Hindlimb muscle (tissue), 1 donor: ENCODE data around the gene HRH2. TPM values are rescaled to one million over a fixed set of nuclear protein-coding genes. Genes with fewer than 3 reads are reported as not detected.

ENCODE experiments used
- DNase-seq: peaks from one replicate; pipeline ENCODE4 v3.0.0-alpha.2; 2013
- polyA plus RNA-seq: library from polyadenylated mRNA; unstranded; fragments of 120-200 nt; gene quantifications from one replicate; pipeline ENCODE4 v1.2.1, GENCODE V29; 2013; ENCODE audit not compliant: insufficient read length

The HRH2 gene
- polyA plus RNA-seq, 1 donor = 0.94 TPM

DNA sequence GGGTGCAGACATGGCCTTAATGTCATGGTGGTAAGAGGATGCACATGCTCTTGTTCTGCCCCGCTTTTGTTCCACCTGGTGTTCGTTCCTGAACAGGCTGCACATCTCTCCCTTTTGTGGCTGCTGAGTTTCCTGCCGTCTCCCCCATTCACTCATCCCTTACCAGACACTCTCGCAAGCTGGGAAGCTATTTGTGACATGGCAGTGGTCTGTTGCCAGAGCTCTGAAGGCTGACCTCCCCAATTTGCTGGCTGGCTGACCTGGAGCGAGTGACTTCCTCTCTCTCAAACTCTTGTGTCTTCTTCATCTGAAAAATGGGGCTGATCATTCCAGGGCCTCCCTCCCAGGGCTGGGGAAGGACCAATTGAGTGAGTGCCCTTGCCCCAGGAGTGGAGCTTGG is 35.9 kb downstream of the HRH2 start:
- DNase-seq = no peak

DNA sequence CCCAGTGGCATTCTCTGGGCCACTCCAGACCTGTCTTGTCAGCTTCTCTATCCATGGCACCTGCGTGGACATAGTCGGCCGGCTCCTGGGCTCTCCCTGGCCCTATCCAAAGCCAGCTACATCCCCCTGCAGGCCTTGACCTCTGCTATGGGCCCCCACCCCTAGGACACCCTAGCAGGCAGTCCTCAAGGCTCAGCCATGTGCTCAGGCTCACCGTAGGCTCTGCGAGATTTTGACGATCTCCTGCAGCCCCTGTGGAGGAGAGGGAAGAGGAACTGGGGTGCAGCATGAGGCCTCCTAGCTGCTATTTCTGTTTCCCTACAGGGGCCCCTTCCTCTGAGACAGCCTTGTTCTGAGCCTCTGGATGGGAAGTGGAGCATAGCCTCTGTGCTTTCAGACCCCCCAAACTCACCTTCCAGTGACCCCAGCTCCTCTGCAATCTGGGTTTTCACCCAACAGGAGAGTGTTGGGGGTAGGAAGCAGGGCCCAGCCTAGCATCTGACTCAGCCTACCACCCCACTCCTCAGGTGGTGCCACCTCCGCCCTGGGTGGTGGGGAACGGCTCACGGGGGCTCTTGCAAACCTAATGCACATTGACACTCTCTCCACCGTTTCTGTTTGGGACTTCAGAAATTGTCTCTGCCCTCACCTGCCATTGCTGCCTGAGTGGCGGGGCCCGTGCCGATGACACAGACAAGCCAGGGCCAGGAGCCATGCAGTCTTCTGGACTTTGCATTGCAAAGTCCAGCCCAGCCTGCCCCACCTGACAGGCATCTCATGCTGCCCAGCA is 36.7 kb downstream of the HRH2 start:
- no peak for DNase-seq

DNA sequence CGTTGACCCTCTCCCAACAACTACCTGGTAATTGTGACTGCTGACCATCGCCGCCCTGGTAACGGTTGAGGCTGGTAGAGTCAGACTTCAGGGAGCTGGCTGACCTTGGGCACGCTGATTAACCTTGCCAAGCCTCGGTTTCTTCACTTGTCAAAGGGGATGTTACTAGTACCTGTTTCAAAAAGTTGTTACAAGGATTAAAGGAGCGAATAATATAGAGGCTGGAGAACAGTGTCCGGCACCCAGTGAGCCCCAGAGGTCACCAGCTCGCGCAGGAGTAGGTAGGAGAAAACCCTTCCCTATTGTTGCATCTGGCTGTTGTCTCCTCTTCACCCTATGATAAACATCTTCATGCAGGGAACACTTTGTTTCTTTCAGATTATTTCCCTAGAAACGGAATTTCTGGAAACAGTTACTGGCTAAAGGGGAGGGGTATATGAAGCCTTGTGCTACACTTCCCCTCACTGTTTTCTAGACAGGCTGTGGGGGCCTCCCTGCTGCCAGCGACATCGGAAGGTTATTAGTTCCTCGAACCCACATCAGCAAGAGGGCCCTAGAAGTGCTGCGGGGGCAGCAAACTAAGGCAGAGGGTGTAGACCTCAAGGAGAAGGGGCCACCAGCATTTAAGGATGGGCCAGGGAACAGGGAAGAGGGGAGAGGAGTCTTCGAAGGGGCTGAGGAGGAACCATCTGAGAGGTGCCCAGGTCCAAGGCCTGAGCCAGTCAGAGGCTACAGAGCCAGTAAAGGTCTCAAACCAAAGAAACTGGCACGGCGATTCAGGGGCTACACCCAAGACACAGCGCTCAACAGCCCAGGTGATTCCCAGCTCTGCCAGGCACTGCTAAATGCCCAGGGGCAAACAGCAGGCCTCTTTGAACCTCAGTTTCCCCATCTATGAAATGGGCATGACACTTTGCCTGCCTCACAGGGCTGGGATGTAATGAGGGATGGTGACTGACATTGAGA is 37.6 kb downstream of the HRH2 start:
- DNase-seq = no peak

DNA sequence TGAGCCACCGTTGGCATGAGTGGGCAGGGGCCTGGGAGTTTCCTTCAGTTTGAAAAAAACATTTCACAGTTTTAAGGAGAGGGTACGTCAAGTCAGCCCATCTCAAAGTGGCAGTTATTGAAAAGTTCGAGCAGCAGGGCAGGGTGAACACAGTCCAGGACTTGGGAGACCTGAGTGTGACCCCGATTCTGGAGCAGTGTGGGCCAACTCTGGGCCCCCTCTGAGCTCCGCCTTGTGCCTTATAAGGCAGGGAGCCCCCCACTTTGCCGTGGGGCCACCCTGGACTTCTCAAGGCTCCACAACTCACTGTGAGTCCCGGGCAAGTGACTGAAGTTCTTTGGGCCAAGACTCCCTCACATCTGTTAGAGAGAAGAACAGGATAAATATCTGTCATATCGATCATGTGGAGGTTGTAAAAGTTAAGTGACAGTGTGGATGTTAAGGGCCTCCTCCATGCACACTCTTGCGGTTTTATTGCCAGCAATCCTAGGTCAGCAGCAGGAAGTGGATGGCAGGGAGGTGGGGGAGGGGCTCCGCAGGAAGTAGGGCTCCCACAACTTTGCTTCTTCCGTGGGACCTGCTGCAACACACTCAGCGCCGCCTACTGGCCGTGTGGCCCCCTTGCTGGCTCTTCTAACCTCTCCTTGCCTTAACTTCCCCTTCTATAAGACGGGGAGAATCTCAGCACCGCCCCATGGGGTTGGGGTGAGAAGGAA is 38.4 kb downstream of the HRH2 start:
- peak; percentile 47 for DNase-seq

DNA sequence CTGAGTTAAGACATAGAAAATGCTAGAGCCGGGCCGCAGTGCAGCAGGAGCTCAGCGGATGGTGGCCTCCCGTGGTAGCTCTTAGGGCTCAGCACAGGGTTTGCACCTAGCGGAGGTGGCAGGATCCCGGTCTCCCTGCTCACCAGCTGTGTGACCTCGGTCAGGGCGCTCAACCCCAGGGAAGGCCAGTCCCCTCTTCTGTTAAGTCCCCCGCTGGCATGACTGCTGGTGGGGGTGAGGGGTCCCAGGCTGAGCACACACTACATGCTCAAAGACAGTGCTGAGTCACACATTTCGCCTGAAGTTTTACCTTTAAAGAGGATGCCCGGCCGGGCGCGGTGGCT is 39.0 kb downstream of the HRH2 start:
- DNase-seq = no peak

DNA sequence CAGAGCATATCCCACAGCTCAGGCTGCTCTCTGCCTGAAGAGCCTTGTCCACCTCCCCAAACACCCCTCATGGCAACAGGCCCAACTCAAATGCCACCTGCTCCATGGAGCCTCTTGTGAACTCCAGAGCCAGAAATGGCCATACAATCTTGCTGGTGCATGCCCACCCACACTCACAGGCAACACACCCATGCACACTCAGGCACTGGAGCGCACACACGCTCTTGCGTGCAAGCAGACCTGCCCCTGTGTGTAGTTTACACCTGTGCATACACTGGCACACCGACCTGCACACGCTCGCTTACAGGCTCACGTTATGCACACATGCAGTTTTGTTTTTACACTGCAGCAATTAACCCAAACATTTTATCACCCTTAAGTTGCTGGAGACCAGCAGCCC is 40.0 kb downstream of the HRH2 start:
- no peak for DNase-seq

DNA sequence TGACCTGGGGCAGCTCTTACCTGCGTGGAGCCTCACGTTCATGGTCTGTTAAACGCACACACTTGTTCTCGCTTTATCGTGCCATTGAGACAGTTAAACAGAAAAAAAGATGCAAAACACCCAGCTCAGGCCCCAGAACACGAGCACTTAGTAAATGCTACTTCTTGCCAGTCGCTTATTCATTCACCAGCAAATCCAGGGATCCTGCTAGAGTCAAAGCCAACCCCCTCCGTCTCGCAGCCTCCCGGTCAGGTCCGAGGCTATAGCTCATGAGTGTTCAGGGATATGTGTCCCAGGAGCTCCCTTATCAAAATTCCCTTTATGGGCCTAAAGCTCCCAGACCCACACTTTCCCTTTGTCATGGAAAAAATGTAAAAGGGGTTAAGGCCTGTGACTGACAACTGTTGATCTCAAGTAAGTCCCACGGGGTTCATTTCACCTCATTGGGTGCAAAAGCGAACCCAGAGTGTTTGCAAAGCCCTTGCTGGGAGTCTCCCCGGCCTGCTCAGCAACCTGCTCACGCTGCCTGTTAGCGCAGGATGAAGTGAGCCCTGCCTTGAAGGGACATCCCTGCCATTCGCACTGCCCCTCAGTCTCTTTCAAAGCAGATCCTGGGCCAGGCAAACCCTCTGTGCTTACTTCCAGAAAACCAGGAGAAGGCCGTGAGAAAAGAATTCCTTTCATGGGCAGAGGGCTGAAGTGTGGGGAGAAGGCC is 40.7 kb downstream of the HRH2 start:
- no peak for DNase-seq

DNA sequence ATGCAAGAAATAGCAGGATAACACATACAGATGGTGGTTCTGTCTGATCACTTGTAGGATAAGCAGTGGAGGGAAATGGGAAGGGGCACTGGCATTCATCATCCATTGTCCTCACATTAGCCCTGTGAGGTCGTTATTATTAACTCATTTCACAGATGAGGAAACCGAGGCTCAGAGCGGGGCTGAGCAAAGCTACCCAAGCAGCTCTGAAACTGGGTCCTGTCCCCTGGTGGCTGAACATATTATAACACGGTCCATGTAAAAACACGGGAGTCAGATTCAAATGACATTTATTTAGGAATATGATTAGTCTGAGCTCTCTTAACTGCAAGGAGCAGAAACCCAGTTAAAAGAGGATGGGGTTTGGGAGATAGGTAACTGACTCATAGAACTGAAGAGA is 43.1 kb downstream of the HRH2 start:
- DNase-seq = no peak

DNA sequence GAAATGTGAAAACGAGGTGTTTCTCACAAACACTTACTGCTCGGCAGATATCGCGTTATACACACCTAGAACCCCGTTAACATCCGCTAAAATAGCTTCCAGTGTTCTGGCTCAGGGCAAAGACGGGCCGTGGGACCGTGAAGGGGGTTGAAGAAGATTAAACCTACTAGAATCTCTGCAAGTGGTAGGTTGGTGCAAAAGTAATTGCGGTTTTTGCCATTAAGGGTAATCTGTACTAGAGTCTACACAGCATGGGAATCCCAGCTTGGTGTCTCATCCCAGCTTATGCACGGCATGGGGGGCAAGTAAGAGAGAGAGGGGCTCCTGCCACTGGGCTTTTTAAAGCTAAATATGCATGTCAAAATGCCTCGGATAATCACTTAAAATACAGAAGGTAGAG is 43.9 kb downstream of the HRH2 start:
- DNase-seq = no peak

DNA sequence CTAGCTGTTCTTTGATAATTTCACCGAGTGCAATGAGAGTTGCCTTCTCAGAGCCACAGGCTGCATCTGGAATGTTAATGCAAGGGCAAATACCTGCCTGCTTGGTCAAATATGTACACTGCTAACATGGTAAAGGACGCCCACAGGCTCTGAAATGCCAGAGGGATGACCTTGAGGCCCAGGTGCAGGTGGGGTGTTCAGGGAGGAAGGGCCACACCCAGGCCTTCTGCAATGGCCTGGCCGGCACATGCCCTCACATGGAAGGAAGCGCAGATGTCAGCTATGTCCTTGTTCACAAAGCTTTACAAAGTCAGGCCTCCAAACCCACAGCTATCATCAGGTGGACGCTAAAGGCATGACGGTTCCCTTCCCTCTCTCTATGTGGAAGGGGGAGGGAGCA is 48.6 kb downstream of the HRH2 start:
- DNase-seq = no peak

DNA sequence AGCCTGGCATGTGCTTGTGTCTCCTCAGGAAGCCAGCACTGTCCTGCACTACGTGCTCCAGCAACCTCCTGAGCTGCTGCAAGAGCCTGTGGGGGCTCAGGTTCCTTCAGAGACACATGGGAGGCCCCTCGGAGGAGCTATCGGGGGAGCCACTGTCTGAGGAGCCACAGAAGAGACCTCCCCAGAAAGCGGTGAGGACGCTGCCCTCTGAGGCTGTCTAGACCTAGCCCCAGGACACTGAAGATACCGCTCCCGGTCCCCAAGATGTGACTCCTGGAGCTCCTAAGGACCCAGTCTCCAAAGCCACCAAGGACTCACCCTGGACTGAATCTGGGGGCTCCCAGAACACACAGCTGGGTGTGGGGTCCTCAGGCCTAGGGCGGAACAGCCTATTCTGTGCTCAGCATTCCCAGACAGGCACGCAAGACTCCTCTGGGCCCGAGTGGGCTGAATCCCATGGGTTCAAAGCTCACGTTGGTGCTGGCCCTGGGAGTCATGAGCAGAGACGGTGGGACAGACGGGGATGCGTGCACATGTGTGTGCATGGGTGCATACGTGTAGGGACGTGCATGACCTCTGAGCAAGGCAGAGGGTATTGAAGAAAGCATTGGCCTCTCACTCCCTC is 50.0 kb downstream of the HRH2 start:
- DNase-seq = no peak

DNA sequence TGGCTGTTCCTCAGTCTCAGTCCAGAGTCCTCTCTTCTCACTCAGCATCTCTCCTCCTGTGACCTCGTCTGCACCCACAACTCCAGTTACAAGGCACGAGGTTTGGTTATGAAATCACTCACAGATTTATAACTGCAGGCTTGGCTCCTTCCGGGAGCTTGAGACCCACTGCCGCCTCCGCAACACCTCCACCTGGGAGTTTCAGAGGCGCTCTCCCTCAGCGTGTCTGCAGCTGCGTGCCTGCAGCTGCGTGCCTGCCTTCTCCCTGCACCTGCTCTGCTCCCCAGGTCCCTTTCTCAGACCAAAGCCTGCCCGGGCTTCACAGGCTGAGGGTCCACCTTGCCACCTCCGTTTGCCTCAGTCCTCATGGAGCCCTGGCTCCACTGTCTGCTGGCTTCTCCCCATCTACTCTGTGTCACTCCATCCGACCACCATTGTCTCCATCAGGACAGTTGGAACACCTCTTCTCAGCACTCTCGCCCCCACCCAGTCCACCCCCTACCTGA is 51.5 kb downstream of the HRH2 start:
- no peak for DNase-seq

DNA sequence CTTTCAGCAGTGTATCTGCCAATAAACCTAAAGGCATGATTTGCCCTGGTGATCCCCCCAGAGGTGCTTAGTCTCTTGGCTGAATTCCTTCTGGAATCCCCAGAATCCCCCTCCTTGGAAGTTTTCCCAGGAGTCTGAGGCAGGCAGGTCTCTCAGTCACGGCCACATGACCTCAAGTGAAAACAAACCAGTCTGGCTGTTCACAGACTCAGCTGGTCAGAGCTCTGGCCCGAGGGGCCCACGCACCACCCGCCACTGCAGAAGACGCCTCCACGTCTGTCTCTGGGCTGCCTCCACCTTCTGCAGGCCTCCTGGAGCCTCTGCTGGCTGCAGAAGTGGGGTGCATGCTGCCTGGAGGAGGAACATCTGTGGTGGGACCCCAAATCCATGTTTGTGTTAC is 52.5 kb downstream of the HRH2 start:
- no peak for DNase-seq

DNA sequence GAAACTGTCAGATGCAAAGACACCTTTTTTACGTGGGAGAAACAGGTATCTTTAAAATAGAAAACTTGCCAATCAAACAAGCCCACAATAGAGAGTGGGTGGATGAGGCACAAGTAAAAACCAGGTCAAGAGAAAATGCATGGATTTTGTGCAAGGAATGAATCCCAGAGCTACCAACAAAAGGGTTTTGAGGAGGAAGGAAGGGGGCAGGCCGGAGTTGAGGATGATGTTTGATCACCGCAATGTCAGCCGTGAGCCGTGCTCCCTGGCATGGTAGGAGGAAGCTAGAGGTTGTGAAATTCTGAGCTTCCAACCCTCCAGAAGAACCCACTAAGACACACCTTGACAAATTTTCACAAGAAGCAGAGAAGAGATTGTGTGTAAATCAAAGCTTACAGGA is 53.2 kb downstream of the HRH2 start:
- DNase-seq = no peak

DNA sequence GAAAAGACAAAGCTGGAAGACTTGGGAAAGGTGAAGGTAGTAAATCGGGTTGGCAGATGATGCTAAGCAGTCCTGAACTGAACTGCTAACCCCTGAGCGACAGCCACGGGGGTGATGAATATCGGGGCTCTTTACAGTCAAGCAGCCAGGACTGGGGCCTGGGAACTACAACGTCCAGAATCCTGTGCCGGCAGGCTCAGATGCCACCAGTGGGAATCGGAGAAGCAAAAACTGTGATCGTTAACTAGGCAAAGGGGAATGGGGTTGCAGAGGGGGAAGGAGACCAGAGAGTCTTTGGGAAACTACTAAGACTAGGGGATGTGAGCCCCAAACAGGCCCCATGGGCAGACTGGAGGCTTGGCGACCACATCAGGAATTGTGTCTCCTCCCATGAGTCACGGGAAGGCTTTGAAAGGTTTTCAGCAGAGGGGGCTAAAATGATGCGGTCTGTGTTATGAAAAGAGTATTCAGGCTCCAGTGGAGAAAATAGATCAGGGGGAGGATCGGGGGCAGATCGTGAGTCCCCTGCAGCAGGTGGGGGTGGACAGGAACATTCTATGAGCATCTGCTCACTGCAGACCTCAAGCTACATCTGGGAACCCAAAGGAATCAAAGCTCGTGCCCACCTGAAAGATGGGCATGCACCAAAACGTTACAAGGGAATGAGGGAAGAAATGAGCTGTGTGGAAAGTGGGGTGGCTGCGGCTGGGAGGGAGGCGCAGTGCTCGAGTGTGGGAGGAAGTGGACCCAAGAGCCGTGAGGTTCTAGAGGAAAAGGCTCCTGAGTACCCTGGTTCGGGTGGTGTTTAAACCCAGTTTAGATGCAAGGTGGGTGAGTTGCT is 53.8 kb downstream of the HRH2 start:
- DNase-seq = no peak

DNA sequence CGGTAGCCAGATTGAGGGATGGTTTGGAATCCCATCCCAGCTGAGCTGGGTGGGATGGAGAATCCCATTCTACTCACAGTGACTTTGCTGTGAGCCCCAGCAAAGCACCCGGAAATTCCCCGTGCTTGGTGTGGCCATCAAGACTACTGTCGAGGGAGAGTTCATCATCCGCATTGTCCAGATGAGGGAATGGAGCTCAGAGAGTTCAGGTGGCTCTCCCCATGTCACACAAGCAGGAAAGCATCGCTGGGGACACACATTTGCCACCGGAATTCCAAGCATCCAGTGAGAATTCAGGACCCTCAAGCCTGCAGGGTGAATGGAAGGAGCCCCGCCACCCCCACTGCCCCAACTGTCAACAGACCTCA is 54.4 kb downstream of the HRH2 start:
- DNase-seq = no peak

DNA sequence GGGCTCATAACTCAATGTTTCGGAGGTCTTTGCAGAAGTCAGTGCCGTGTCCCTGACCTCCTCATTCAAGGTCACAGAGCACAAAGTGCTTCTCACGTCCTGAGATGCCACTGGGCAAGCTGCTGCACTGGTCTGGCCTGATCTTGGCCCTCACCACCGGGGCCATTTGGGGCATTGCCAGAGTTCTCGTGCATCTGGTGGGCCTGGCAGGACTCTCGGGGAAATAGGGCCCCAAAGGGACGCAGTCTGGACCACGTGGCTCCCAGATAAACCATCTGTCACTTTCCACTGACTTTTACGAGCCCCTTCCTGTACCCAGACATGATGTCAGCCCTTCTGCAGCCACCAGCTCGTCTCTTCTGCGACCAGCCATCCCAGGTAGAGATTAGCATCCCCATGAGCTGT is 54.8 kb downstream of the HRH2 start:
- DNase-seq = no peak

DNA sequence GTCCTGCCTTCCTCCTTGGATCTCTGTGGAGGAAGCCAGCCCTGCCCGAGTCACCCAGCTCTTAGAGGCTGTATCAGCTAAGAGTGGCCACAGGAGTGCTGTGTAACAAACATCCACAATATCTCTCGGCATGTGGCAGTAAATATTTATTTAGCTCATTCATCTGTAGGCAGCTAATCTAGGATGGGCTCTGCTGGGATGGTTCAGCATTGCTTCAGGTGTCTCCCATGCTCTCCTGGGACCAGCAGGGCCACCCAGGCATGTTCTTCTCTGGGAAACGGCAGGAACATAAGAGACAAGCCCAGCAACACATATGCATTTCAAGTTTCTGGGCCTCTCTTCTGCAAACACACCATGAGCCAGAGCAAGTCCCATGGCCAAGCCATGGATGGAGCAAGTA is 56.1 kb downstream of the HRH2 start:
- no peak for DNase-seq

DNA sequence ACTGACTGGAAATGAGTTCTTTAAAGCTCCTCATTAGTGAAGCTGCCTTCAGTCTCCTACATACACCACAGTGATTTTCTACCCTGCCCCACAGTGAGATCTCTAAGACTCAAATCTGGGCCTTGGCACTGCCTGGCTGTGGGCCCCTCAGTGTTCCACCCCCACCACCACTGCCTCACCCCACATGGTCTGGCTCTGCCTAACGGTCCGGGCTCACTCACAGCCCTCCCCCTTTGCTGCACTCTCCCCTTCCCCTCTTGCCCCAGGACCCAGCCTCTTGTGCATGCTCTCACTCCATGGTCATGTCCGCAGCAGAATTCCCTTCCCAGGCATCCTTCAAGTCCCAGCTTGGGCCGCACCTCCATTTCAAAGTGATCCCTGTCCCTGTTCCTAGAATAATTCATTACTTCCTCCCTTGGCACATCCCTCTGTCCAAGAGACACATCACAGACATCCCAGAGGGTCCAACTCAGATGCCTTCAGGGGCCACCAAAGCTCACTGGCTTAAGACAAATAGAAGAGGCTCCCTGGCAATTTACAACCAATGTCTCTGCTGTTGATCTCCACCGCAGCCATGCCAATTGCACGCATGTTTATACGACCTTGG is 56.7 kb downstream of the HRH2 start:
- DNase-seq = no peak
